MG63 (cell line): ENCODE results near the gene ADCY9. TPM values are rescaled to one million over a fixed set of nuclear protein-coding genes. Genes with fewer than 3 reads are reported as not detected.

Source experiments
- DNase-seq: peaks from one replicate; pipeline ENCODE4 v3.0.0-alpha.2; 2020
- H3K27me3 ChIP-seq: fragments of 250-450 bp; sonication (Bioruptor Pico); 2 replicates; pipeline ENCODE4 v1.5.1; 2020; ENCODE audit warnings: mild to moderate bottlenecking, moderate library complexity
- H3K36me3 ChIP-seq: fragments of 250-450 bp; sonication (Bioruptor Pico); 2 replicates; pipeline ENCODE4 v1.5.1; 2020; ENCODE audit warnings: mild to moderate bottlenecking, moderate library complexity
- H3K4me3 ChIP-seq: fragments of 250-450 bp; sonication (Bioruptor Pico); 2 replicates; pipeline ENCODE4 v1.5.1; 2020; ENCODE audit warnings: mild to moderate bottlenecking, moderate library complexity
- H3K9me3 ChIP-seq: fragments of 250-450 bp; sonication (Bioruptor Pico); 2 replicates; pipeline ENCODE4 v1.5.1; 2020; ENCODE audit warnings: mild to moderate bottlenecking, moderate library complexity
- total RNA-seq: library from RNA; depleted of rRNA; stranded (reverse); fragments of >200 nt; shearing (Covaris generic); gene quantifications from 2 replicates; pipeline ENCODE4 v1.2.3, GENCODE V29; 2014; ENCODE audit warnings: low replicate concordance

Gene ADCY9
- total RNA-seq, 1 experiment from 2014 or later = 18.4 TPM

GRCh38 chr16:4109250-4109736 is 6.9 kb downstream of the ADCY9 start:
- Histone ChIP-seq H3K4me3 (no peak overlapping the region), H3K9me3 (no peaks in the 10 kb centered on the region), H3K36me3 (peaks cover 64% of the 10 kb centered on the region), H3K27me3 (no peaks in the 10 kb centered on the region)
- no peak for DNase-seq

- DNase-seq = no peak
- Histone ChIP-seq H3K36me3 (peaks cover 70% of the 10 kb centered on the region), H3K27me3 (no peaks in the 10 kb centered on the region), H3K4me3 (no peak overlapping the region), H3K9me3 (no peaks in the 10 kb centered on the region)
Observed at GRCh38 chr16:4106516-4106915, 9.7 kb downstream of the ADCY9 start.

- no peak for DNase-seq
Observed at GRCh38 chr16:4105848-4106247, 10.4 kb downstream of the ADCY9 start.

GRCh38 chr16:4103745-4104144 is 12.5 kb downstream of the ADCY9 start:
- no peak for DNase-seq
- Histone ChIP-seq H3K9me3 (no peaks in the 10 kb centered on the region), H3K27me3 (no peaks in the 10 kb centered on the region), H3K4me3 (no peak overlapping the region), H3K36me3 (peaks cover 61% of the 10 kb centered on the region)

More at GRCh38 chr16:4105848-4106247, 10.4 kb downstream of the ADCY9 start:
- Histone ChIP-seq H3K27me3 (no peaks in the 10 kb centered on the region), H3K4me3 (no peak overlapping the region), H3K36me3 (peaks cover 65% of the 10 kb centered on the region), H3K9me3 (no peaks in the 10 kb centered on the region)

GRCh38 chr16:4101421-4102219 is 14.6 kb downstream of the ADCY9 start:
- no peaks in the 10 kb centered on the region for H3K9me3 ChIP-seq
- no peaks in the 10 kb centered on the region for H3K27me3 ChIP-seq
- DNase-seq = no peak
- H3K36me3 ChIP-seq = peaks cover 48% of the 10 kb centered on the region
- no peak overlapping the region for H3K4me3 ChIP-seq

- no peak for DNase-seq
- Histone ChIP-seq H3K27me3 (no peaks in the 10 kb centered on the region), H3K9me3 (no peaks in the 10 kb centered on the region), H3K4me3 (no peak overlapping the region), H3K36me3 (peaks cover 33% of the 10 kb centered on the region)
Observed at GRCh38 chr16:4098501-4098900, 17.7 kb downstream of the ADCY9 start.

GRCh38 chr16:4097826-4098240 is 18.4 kb downstream of the ADCY9 start:
- Histone ChIP-seq H3K9me3 (no peaks in the 10 kb centered on the region), H3K4me3 (no peak overlapping the region), H3K36me3 (peaks cover 26% of the 10 kb centered on the region), H3K27me3 (no peaks in the 10 kb centered on the region)
- peak; percentile 53 for DNase-seq

GRCh38 chr16:4096509-4096908 is 19.7 kb downstream of the ADCY9 start:
- Histone ChIP-seq H3K27me3 (no peaks in the 10 kb centered on the region), H3K36me3 (peaks cover 13% of the 10 kb centered on the region), H3K9me3 (no peaks in the 10 kb centered on the region), H3K4me3 (no peak overlapping the region)
- no peak for DNase-seq

GRCh38 chr16:4094127-4094773 is 22.0 kb downstream of the ADCY9 start:
- no peak overlapping the region for H3K4me3 ChIP-seq
- no peaks in the 10 kb centered on the region for H3K27me3 ChIP-seq
- peaks cover 5% of the 10 kb centered on the region for H3K36me3 ChIP-seq
- H3K9me3 ChIP-seq = no peaks in the 10 kb centered on the region
- DNase-seq = no peak

- no peaks in the 10 kb centered on the region for H3K27me3 ChIP-seq
- peak overlapping the region; percentile 22 for H3K4me3 ChIP-seq
- DNase-seq = peak; percentile 64
- H3K36me3 ChIP-seq = peaks cover 7% of the 10 kb centered on the region
- H3K9me3 ChIP-seq = no peaks in the 10 kb centered on the region
Observed at GRCh38 chr16:4093495-4094126, 22.6 kb downstream of the ADCY9 start.

GRCh38 chr16:4092547-4093265 is 23.5 kb downstream of the ADCY9 start:
- Histone ChIP-seq H3K27me3 (no peaks in the 10 kb centered on the region), H3K36me3 (peaks cover 7% of the 10 kb centered on the region), H3K9me3 (no peaks in the 10 kb centered on the region), H3K4me3 (peak overlapping the region; percentile 22)
- no peak for DNase-seq

- Histone ChIP-seq H3K27me3 (no peaks in the 10 kb centered on the region), H3K36me3 (peaks cover 10% of the 10 kb centered on the region), H3K9me3 (no peaks in the 10 kb centered on the region), H3K4me3 (no peak overlapping the region)
- DNase-seq = no peak
Observed at GRCh38 chr16:4091240-4092012, 24.8 kb downstream of the ADCY9 start.

- no peak for DNase-seq
- H3K36me3 ChIP-seq = peaks cover 10% of the 10 kb centered on the region
- no peaks in the 10 kb centered on the region for H3K27me3 ChIP-seq
- no peak overlapping the region for H3K4me3 ChIP-seq
- H3K9me3 ChIP-seq = no peaks in the 10 kb centered on the region
Observed at GRCh38 chr16:4090351-4090851, 25.8 kb downstream of the ADCY9 start.

GRCh38 chr16:4089811-4090301 is 26.4 kb downstream of the ADCY9 start:
- Histone ChIP-seq H3K9me3 (no peaks in the 10 kb centered on the region), H3K27me3 (no peaks in the 10 kb centered on the region), H3K36me3 (peaks cover 13% of the 10 kb centered on the region), H3K4me3 (no peak overlapping the region)
- no peak for DNase-seq

GRCh38 chr16:4089251-4089810 is 26.9 kb downstream of the ADCY9 start:
- H3K27me3 ChIP-seq = no peaks in the 10 kb centered on the region
- no peak overlapping the region for H3K4me3 ChIP-seq
- no peaks in the 10 kb centered on the region for H3K9me3 ChIP-seq
- H3K36me3 ChIP-seq = peaks cover 13% of the 10 kb centered on the region
- DNase-seq = no peak
